T-helper 2 cell (primary cell): ENCODE data around the gene EXOC6.
A peak's percentile ranks its signal among the peaks of the same experiment; 100 is the strongest.

ENCODE experiments used
- DNase-seq, 5 experiments: peaks; one replicate each; pipeline versions ENCODE4 v3.0.0 to v3.0.0-alpha.2; 2012 to 2022
- total RNA-seq, 2 donors: gene quantifications; one replicate each; lab custom pipeline; 2026; lab: John Stamatoyannopoulos, UW

EXOC6 gene
- 12.8 to 32.6 reads per million in 2 donors for total RNA-seq

- DNase-seq: peak; percentile 72 to 94 (median 81)
Observed at GRCh38 chr10:92848441-92849233, at the start of gene EXOC6. Gene EXOC6, plus strand, starts transcription at chr10:92848520. Its CDS starts 14 bp downstream, at chr10:92848534.

- DNase-seq: no peak
Observed at GRCh38 chr10:92799568-92799967, 48.8 kb upstream of the EXOC6 start.

GRCh38 chr10:92800134-92800733 lies 48.1 kb upstream of the EXOC6 start:
- no peak for DNase-seq

- DNase-seq: no peak
Observed at GRCh38 chr10:92801978-92802872, 46.1 kb upstream of the EXOC6 start.

- DNase-seq: no peak
Observed at GRCh38 chr10:92809840-92810239, 38.5 kb upstream of the EXOC6 start.

GRCh38 chr10:92810934-92811532 lies 37.3 kb upstream of the EXOC6 start:
- DNase-seq: no peak

- DNase-seq: no peak
Observed at GRCh38 chr10:92811986-92812385, 36.3 kb upstream of the EXOC6 start.

- no peak for DNase-seq
Observed at GRCh38 chr10:92813979-92814378, 34.3 kb upstream of the EXOC6 start.

GRCh38 chr10:92814790-92815189 lies 33.5 kb upstream of the EXOC6 start:
- DNase-seq: no peak

- DNase-seq: no peak
Observed at GRCh38 chr10:92816091-92816531, 32.2 kb upstream of the EXOC6 start.

- no peak for DNase-seq
Observed at GRCh38 chr10:92822060-92822634, 26.2 kb upstream of the EXOC6 start.

GRCh38 chr10:92822964-92823363 lies 25.4 kb upstream of the EXOC6 start:
- no peak for DNase-seq

- DNase-seq: no peak
Observed at GRCh38 chr10:92826061-92826460, 22.3 kb upstream of the EXOC6 start.

GRCh38 chr10:92826504-92826903 lies 21.8 kb upstream of the EXOC6 start:
- DNase-seq: no peak

- DNase-seq: no peak
Observed at GRCh38 chr10:92829042-92829785, 19.1 kb upstream of the EXOC6 start.

- no peak for DNase-seq
Observed at GRCh38 chr10:92829786-92830377, 18.4 kb upstream of the EXOC6 start.

GRCh38 chr10:92830478-92831389 lies 17.6 kb upstream of the EXOC6 start:
- peak in 1 of 5 experiments; percentile 39 for DNase-seq

GRCh38 chr10:92832121-92832520 lies 16.2 kb upstream of the EXOC6 start:
- no peak for DNase-seq

- DNase-seq: peak in 1 of 5 experiments; percentile 25
Observed at GRCh38 chr10:92832998-92833650, 15.2 kb upstream of the EXOC6 start.
